Activated effector memory CD4-positive, alpha-beta T cell treated with Interleukin-2 at 50 U/mL for 16 hours (primary cell): ENCODE data around the gene PCDHGA1.

ENCODE experiments used
- DNase-seq: peaks from one replicate; pipeline ENCODE4 v3.0.0-alpha.2; 2020

The PCDHGA1 gene

DNA sequence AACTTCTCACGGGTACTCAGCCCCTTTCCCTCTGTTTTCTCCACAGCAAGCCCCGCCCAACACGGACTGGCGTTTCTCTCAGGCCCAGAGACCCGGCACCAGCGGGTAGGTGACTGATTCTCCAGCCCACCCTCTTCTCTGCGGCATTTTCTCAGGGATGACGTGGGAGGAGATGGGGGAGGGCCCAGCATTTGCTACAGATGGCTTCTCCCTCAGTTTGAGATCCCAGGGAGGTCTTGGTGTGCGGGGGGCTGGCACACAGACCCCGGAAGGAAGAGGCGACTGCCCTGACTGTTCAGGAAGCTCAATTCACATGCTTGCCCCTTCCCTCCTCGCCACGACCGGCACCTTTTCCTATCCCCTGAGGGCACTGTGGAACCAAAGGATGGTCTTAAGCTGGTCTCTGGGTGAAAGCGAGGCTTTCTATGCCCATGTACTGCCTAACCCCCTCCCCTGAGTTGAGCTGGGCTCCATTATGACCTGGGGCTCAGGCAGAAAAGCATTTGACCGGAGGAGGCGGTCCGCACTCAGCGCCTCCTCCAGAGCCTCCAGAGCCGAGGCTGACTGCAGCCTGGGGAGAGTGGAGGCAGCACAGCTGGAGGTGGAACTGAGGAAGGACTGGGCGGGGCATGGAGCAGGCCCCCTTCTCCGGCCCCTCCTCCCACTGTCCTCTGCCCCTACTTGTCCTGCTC lies 164.6 kb downstream of the PCDHGA1 start:
- DNase-seq: no peak

DNA sequence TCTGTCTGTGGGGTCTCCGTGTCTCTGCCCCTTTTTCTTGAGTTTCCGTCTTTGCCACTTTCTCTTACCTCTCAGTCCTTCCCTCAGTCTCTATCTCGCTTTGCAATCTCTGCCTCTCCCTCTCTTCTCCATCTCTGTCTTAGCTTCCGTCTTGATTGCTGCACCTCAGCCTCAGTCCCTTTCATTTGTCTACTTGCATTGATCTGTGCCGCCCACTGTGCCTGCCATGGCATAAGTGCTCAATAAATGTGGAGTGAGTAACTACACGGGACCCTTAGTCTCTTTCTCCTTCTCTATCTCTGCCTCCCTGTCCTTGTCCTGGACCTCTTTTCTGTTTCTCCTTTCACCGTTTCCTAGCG lies 165.1 kb downstream of the PCDHGA1 start:
- DNase-seq: no peak

DNA sequence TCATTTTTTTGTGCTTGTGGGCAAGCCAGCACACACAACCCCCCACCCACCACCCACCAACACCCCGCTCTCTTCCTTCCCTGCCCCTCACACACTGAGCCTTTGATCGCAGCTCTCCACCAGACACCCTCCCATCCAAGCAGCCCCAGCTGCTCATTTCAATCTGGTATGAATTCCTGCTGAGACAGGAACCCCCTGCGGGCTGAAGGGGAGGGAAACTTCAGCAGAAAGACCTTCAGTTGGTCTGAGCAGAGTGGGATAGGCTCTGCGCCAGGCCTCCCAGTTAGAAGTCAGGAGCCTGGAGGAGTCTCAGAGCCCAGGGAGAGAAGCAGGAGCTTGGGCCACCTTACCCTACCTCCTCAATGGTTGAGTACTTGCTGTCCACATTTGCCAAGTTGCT lies 165.7 kb downstream of the PCDHGA1 start:
- DNase-seq: no peak

DNA sequence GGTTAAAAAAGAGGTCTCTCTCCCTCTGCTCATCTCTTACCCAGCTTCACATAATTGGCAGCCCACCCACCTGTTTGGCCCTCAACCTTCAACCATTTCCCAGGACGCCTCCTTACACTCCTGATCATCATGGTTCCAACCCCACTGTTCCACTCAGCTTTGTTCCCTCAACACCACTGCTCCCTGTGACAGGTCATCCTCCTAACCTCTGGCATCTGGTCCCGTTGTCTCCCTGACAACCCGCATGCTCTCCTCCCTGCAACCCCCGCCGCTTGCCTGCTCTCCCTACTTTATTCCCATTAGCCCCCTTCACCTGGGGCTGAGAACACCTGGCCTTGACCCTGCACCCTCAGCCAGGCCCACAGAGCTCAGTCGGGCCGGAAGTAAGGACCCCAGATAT lies 171.4 kb downstream of the PCDHGA1 start:
- DNase-seq: no peak

DNA sequence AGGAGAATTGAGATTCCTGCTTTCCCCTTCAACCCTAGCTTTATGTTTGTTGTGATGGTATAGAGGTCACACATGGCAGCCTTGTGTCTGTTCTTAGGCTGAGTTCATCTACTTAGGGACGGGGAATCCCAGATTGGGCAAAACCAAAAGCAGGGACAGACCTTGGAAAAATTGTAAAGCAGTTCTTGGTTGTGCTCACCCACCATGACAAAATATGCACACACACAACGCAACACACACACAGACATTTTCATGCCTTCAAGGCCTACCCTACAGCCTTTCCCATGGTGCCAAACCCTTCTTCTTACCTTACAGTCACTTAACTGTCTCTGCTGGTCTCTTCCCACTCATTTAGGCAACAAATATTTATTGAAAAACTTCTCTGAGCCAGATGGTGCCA lies 173.4 kb downstream of the PCDHGA1 start:
- no peak for DNase-seq

DNA sequence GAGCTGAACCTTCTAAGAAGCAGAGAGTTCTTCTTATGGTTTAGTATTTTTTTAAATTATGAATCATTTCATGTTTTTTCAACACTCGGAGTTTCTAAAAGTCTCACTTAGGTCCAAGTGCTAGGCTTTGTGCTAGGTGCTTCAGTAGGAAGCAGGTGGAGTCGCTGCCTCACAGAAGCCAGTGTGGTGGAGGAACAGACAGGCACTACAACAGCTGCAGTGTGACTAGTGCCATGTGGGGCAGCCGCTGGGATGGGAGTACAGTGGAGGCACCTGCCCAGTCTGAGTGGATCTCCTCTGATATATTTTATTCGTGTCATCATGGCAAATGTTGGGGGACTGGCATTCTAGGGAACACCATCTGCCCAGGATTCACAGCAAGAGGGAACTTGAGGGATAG lies 173.9 kb downstream of the PCDHGA1 start:
- DNase-seq: no peak

DNA sequence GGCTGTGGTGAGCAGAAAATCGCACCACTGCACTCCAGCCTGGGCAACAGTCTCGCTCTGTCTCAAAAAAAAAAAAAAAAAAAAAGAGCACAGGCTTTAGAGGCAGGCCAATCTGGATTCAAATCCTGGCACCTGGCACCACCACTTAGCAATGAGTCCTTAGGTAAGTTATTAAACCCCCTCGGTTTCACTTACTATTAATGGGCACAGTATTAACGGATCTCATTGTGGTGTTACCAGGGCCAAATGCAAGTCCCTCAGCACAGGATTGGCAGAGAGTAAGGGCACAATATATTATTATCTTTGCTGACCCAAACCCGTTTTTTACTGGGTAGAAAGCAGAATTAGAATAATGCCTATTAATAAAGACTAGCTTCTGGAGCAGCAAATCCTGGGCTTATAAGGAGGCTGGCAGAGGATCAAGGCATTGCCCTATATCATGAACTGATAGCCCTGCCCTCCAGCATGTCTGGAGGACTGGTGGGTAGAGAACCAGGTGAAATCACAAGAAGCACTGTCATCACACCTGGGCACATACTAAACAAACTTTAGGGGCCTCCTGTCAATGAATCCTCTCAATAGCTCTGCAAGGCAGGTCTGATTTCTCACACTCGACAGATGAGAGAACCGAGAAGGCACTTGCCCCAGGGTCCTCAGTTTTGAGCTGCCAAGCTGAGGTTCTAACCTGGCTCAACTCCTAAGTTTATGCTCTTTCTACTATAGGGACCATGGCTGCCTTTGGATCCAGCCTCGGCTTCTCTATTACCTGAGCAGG lies 176.3 kb downstream of the PCDHGA1 start:
- DNase-seq: no peak

DNA sequence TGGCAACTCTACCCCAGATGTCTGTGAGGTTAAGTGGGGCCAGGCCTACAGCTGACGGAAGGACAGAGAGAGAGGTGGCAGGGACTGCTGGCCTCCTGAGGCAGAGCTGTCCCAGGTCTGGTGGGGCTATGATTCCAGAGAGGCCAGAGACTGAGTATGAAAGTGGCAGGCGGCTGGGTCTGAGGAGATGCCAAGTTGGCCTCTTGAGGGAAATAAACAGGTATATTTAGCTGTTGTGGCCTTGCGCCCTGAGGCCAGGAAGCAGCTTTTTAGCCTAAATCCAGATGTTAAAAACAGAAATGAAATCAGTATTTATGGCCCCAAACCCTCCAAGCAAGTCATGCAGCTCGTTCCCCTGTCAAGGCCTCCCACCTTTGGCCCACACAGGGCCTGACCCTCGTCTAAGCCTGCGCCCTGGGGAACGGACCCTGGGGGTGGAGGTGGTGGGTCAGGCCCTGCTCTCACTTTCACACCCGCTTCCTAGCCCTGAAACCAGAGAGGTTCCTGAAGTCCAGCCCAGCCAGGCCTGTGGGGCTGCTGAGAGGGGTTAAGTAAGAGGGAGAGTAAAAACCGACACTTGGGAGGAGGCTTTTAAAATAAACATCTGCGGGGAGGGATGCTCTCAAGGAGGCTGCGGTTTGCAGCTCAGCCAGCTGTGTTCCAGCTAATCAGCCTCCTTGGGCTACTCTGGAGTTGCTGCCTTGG lies 177.2 kb downstream of the PCDHGA1 start:
- no peak for DNase-seq

DNA sequence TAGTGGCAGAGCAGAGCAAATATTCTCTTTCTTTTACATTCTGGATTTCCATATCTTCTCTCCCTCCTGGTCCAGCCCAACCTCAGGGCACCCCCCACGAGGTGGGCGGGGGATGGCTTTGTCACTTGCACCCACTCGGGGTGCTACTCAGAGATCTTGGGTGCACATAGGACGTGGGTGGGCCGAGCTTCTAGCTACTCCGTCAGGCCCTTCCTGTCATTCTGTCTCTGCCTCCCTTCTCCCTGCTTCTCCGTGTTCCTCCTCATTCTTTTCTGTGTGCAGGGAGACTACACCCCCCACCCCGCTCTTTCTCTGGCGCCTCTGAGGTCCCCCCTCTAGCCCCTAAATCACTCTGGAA lies 178.1 kb downstream of the PCDHGA1 start:
- DNase-seq: no peak

DNA sequence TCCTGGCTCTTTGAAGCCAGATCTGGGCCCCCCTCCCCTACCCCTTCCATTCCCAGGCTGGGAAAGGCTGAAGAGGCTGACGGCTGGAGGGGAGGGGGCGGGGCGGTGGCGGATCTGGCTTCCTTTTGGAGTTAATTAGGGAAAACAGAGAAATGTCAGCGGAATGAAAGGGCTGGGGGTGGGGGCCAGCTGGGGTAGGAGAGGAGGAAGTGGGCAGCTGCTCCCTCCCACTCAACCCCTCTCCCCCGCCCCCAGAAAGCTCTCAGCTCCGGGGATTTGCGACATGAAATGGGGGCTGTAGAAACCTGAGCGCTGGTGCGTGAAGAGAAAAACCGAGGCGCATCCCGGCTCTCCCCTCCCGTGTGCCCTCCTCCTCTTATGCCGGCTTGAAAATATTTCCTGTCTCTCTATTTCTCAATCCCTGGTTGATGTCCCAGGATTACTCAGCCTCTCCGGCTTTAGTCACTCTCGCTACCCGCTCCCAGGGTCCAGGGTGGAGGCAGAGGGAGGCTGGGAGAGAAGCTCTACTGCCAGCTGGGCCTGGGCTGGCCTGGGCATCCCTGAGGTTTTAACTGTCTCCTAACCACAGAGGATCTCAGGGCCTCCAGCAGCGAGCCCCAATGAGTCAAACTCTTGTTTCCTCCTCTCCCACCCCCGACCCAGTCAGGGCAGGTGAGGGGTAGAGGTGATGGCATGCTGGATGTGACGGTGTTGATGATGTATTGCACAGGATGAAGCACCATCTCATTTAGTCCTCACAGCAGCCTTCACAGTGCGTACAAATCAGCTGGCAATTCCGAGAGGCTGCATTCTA lies 178.7 kb downstream of the PCDHGA1 start:
- no peak for DNase-seq

DNA sequence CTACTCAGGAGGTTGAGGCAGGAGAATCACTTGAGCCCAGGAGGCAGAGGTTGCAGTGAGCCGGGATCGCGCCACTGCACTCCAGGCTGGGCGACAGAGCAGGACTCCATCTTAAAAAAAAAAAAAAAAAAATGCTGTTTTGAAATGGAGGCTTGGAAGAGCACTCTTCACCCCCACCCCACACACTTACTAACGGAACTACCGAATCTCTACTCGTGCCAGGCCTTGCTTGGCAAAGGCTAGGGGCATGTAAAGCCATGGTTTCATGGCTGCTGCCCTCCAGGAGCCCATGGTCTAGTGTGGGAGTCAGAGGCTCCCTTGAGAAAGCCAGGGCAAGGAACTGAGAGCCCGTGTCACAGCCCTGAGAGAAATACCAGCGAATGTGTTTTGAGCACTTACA lies 179.8 kb downstream of the PCDHGA1 start:
- DNase-seq: no peak

DNA sequence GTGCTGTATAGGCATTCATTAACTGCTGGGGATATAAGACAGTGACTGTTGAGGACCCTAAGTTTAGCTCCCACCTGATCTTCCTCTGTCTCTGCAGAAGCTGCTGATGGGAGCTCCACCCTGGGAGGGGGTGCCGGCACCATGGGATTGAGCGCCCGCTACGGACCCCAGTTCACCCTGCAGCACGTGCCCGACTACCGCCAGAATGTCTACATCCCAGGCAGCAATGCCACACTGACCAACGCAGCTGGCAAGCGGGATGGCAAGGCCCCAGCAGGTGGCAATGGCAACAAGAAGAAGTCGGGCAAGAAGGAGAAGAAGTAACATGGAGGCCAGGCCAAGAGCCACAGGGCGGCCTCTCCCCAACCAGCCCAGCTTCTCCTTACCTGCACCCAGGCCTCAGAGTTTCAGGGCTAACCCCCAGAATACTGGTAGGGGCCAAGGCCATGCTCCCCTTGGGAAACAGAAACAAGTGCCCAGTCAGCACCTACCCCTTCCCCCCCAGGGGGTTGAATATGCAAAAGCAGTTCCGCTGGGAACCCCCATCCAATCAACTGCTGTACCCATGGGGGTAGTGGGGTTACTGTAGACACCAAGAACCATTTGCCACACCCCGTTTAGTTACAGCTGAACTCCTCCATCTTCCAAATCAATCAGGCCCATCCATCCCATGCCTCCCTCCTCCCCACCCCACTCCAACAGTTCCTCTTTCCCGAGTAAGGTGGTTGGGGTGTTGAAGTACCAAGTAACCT lies 180.7 kb downstream of the PCDHGA1 start:
- DNase-seq: no peak

DNA sequence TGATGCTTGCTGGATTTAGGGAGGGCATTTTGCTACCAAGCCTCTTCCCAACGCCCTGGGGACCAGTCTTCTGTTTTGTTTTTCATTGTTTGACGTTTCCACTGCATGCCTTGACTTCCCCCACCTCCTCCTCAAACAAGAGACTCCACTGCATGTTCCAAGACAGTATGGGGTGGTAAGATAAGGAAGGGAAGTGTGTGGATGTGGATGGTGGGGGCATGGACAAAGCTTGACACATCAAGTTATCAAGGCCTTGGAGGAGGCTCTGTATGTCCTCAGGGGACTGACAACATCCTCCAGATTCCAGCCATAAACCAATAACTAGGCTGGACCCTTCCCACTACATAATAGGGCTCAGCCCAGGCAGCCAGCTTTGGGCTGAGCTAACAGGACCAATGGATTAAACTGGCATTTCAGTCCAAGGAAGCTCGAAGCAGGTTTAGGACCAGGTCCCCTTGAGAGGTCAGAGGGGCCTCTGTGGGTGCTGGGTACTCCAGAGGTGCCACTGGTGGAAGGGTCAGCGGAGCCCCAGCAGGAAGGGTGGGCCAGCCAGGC lies 181.5 kb downstream of the PCDHGA1 start:
- no peak for DNase-seq

DNA sequence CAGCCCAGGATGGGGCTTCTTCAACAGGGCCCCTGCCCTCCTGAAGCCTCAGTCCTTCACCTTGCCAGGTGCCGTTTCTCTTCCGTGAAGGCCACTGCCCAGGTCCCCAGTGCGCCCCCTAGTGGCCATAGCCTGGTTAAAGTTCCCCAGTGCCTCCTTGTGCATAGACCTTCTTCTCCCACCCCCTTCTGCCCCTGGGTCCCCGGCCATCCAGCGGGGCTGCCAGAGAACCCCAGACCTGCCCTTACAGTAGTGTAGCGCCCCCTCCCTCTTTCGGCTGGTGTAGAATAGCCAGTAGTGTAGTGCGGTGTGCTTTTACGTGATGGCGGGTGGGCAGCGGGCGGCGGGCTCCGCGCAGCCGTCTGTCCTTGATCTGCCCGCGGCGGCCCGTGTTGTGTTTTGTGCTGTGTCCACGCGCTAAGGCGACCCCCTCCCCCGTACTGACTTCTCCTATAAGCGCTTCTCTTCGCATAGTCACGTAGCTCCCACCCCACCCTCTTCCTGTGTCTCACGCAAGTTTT lies 182.1 kb downstream of the PCDHGA1 start:
- DNase-seq: peak; percentile 71

DNA sequence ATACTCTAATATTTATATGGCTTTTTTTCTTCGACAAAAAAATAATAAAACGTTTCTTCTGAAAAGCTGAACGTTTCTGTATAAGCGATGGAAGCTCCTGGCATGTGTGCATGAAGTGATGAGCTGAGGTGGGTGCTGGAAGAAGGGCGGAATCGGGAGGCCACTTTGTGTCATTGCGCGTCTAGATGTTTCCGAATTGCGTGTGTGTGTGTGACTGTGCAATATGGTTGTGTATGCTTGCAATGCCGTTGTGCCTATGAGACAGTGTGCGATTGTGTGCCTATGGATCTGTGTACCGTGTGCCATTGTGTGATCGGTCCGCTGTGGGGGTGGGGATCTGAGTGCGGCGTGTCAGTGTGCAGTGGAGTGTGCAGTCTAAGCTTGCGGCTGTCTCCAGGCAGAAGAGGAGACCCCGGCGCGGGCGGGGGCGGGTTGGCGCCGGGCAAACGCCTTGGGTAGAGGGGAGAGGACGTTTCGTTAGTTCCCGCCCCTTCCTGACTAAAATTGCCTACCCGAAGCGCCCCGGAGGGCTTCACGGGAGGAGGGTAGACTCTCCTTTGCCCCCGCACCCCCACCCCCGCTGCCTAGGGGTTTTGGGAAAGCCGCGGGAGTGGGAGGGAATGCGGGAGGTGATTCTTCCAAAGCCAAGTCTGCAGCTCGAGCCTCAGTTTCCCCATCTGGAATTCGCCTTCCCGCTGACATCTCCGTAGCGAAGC lies 182.8 kb downstream of the PCDHGA1 start:
- DNase-seq: peak; percentile 7

DNA sequence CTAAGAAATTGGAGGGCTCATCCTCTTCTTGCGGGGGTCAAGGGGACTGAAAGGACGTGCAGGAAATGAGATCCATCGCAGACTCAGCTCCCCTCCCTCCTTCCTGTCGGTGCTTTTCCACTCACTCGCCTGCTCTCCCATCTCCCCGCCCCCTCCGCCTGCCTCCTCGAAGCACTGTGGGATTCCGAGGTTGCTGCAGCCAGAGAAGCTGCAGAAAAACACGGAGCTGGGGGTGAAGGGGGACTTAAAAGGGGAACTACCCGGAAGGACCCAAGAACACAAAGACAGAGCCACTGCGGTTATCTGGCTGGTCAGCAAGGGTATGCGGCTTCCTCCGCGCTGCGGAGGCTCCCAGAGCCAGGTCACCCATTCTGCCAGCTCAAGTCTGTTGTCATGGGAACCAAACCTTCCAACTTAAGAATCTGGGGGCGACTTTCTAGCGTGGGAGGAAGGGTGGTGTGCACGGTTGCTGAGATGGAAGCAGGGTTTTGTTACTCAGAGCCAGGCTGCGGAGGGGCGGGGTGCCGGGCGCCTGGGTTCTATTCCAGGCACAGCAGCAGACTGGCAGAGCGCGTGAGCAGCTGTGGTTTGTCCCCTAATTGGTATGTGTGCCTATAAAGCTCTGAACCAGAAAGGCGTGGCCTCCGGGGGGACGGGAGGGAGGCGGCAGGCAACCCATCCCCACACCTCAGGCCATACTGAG lies 183.5 kb downstream of the PCDHGA1 start:
- peak; percentile 7 for DNase-seq

DNA sequence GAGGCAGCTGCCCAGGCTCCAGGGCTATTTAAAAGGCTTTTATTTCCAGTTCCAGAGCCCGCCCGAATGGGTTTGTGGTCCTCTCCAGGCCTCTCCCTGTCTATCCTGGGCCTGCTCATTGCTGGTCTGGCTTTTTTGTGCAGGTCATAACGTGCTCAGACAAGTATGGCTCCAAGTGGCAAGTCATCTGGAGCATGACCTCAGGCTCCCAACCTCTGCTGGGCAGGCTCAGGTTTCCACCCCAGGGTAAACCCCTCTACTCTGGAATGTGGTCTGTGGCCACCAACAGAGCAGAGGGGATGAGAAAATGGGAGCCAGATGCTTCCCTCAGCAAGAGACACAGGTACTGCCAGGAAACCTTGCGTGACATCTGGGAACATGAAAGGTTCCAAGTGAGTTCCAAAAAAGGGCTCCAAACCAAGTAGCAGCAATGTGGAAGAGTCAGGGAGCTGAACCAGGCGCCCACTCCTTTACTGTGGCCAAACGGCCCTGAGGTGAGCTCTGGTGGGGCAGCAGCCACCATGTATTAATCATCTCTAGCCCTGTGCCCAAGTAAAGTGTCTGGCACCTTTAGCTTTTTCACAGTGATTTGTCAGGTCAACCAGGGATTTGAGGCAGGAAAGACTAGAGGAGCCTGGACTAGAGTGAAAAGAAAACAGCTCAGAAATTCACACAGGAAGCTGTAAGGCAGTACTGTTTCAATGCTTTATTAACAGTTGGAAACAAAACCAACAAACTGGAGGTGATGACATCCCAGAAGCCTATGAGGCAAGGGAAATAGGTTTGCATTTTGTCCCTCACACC lies 184.2 kb downstream of the PCDHGA1 start:
- DNase-seq: no peak

DNA sequence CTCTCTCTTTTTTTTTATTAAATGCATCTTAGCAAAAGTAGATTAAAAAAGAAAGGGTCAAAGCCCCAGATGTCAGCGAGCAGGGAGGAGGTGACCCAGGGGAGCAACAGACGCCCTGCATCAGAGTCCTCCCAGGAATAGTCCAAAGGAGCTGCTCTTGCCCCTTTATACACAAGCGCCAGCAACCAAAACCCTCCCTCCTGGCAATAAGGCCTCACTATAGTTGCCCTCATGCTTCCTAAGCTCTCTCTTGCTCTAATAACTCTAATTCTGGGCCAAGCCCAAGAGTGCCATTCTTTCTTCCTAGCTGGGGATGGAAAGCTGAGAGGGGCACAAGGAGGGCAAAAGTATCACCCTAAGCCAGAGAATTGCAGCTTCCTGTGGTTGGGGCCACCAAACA lies 184.8 kb downstream of the PCDHGA1 start:
- DNase-seq: no peak

DNA sequence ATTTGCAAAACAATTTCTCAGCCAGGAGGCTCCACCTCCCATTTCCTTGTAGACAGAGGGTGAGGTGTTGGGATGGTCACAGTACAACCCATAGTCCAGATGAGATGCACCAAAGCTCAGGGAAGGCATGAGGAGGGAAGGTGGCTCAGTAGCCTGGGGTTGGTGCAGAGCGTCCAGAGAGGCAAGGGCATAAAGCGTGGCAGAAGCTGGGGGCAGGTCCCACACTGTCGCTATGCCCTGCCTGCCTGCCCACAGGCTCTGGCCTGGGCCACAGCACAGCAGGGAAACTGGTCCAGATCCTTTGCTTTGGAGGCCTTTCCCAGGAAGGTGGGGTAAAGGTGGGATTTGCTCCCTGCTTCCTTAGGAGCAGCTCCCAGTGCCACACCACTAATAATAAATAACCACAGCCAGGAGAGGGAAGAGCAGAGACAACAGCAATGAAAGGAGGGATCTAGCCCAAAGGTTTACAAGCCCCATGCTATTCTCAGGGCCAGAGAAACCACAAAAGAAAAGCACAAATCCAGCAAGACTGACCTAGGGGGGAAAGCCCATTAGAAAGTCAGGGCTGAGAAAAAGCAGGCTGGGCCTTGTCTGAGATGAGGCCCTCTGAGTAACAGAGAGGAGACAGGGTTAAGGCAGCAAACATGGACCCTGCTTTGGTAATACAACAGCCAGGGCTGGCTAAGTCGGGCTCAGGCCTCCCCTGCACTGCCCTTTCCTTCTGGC lies 185.8 kb downstream of the PCDHGA1 start:
- no peak for DNase-seq
